HUDEP-2 (cell line): ENCODE data around the gene NTN5.

ENCODE experiments used
- DNase-seq, 76 experiments: peaks; one replicate each; lab custom pipeline; 2025; ENCODE audit not compliant: unreplicated experiment in 76 of 76; lab: John Stamatoyannopoulos, UW

Gene NTN5

GRCh38 chr19:48618278-48618915 is 54.4 kb downstream of the NTN5 start:
- peak in 3 of 76 experiments; percentile 28 to 63 (median 39) for DNase-seq

GRCh38 chr19:48617146-48617937 is 55.5 kb downstream of the NTN5 start:
- DNase-seq, result no peak

GRCh38 chr19:48616491-48617056 is 56.2 kb downstream of the NTN5 start:
- no peak for DNase-seq

- DNase-seq, result no peak
Observed at GRCh38 chr19:48616041-48616436, 56.8 kb downstream of the NTN5 start.

- DNase-seq, result no peak
Observed at GRCh38 chr19:48615231-48616040, 57.4 kb downstream of the NTN5 start.

GRCh38 chr19:48614436-48615230 is 58.2 kb downstream of the NTN5 start, which contains the start of gene FAM83E:
Gene FAM83E (minus strand): TSS chr19:48615076. CDS start chr19:48613372, 1,704 bp downstream.
- DNase-seq, result peak in 7 of 76 experiments; percentile 16 to 62 (median 46)

GRCh38 chr19:48613852-48614435 is 58.9 kb downstream of the NTN5 start:
- peak in 4 of 76 experiments; percentile 20 to 62 (median 54) for DNase-seq

- no peak for DNase-seq
Observed at GRCh38 chr19:48613024-48613851, 59.6 kb downstream of the NTN5 start.

- DNase-seq, result no peak
Observed at GRCh38 chr19:48611872-48612271, 60.9 kb downstream of the NTN5 start.
